IMR-90 (cell line): ENCODE measurements around the gene ASAP2. TPM values are rescaled to one million over a fixed set of nuclear protein-coding genes. Genes with fewer than 3 reads are reported as not detected.

Experiments used
- ATAC-seq: fragments of 200-7000 bp; cut with Tn5 transposase; 2 replicates; pipeline ENCODE4 v1.9.1; 2020; ENCODE audit warnings: low read depth, mild to moderate bottlenecking, moderate library complexity
- BruUV-seq: library from RNA; stranded (reverse); fragments of 400-500 nt; replicated peaks from 2 replicates; lab custom pipeline; 2021; lab: Mats Ljungman, UMichigan
- CTCF ChIA-PET: fragments of 300-600 bp; formaldehyde crosslinking; extraction: SDS; loops from one replicate; lab custom pipeline; 2021; ENCODE audit warnings: antibody characterized with exemption; lab: Yijun Ruan, JAX
- POLR2A ChIA-PET: fragments of 300-600 bp; sonication (Branson Sonifier 250); formaldehyde crosslinking; loops from one replicate; lab custom pipeline; 2022; ENCODE audit warnings: antibody characterized with exemption; ENCODE audit not compliant: unreplicated experiment; lab: Charles Lee
- DNase-seq: peaks from one replicate; pipeline ENCODE4 v3.0.0; 2013
- H2AFZ ChIP-seq: replicated peaks from 2 replicates; pipeline ENCODE3; 2013; ENCODE audit warnings: low read length, mild to moderate bottlenecking; ENCODE audit not compliant: poor library complexity
- H2AK5ac ChIP-seq: 2 replicates; pipeline ENCODE4 v1.6.1; 2013; ENCODE audit warnings: low read depth, low read length, inconsistent platforms
- H2AK9ac ChIP-seq: replicated peaks from 2 replicates; pipeline ENCODE3; 2013; ENCODE audit warnings: mild to moderate bottlenecking, low read depth, low read length, moderate library complexity; ENCODE audit not compliant: poor library complexity
- H2BK120ac ChIP-seq: 2 replicates; pipeline ENCODE4 v1.6.1; 2013; ENCODE audit warnings: low read depth, low read length, inconsistent platforms
- H2BK15ac ChIP-seq: 3 replicates; pipeline ENCODE4 v1.6.1; 2013; ENCODE audit warnings: low read depth, low read length, inconsistent platforms
- H2BK20ac ChIP-seq: 2 replicates; pipeline ENCODE4 v1.6.1; 2013; ENCODE audit warnings: low read depth, mild to moderate bottlenecking, inconsistent platforms, low read length, moderate library complexity
- H2BK5ac ChIP-seq: 2 replicates; pipeline ENCODE4 v1.6.1; 2013; ENCODE audit warnings: mild to moderate bottlenecking, low read depth, low read length, inconsistent platforms; ENCODE audit not compliant: poor library complexity, severe bottlenecking
- H3K14ac ChIP-seq: replicated peaks from 2 replicates; pipeline ENCODE4 v1.6.1; 2013; ENCODE audit warnings: low read depth, low read length, inconsistent platforms
- H3K18ac ChIP-seq: 2 replicates; pipeline ENCODE4 v1.6.1; 2013; ENCODE audit warnings: low read depth, low read length, control low read depth
- H3K23ac ChIP-seq: 2 replicates; pipeline ENCODE4 v1.6.1; 2013; ENCODE audit warnings: low read depth, low read length, inconsistent platforms
- H3K27ac ChIP-seq: 2 replicates; pipeline ENCODE4 v1.5.1; 2013; ENCODE audit warnings: mild to moderate bottlenecking, control low read depth, low read length; ENCODE audit not compliant: insufficient read depth
- H3K27me3 ChIP-seq: 2 replicates; pipeline ENCODE4 v1.6.1; 2013; ENCODE audit warnings: low read length; ENCODE audit not compliant: control insufficient read depth, insufficient read depth
- H3K36me3 ChIP-seq: 2 replicates; pipeline ENCODE4 v1.6.1; 2013; ENCODE audit warnings: low read length, mixed read lengths; ENCODE audit not compliant: control insufficient read depth, insufficient read depth
- H3K4ac ChIP-seq: 2 replicates; pipeline ENCODE4 v1.6.1; 2013; ENCODE audit warnings: low read depth, low read length, inconsistent platforms
- H3K4me1 ChIP-seq: 2 replicates; pipeline ENCODE4 v1.6.1; 2013; ENCODE audit warnings: low read length, mixed read lengths; ENCODE audit not compliant: control insufficient read depth, insufficient read depth
- H3K4me2 ChIP-seq: 2 replicates; pipeline ENCODE4 v1.6.1; 2013; ENCODE audit warnings: low read depth, mild to moderate bottlenecking, control low read depth, low read length, moderate library complexity
- H3K4me3 ChIP-seq: 2 replicates; pipeline ENCODE4 v1.5.1; 2013; ENCODE audit warnings: low read depth, mild to moderate bottlenecking, control low read depth, low read length, moderate library complexity; ENCODE audit not compliant: insufficient read depth
- H3K56ac ChIP-seq: 2 replicates; pipeline ENCODE4 v1.6.1; 2013; ENCODE audit warnings: low read length, inconsistent platforms; ENCODE audit not compliant: insufficient read depth; ENCODE audit errors: extremely low read depth
- H3K79me1 ChIP-seq, 2 experiments: 2 replicates each; pipeline ENCODE4 v1.6.1; 2013; ENCODE audit warnings: low read length in 2 of 2, inconsistent platforms in 1 of 2, low read depth in 1 of 2
- H3K9ac ChIP-seq: 2 replicates; pipeline ENCODE4 v1.6.1; 2013; ENCODE audit warnings: low read depth, low read length, control low read depth
- H3K9me1 ChIP-seq: 2 replicates; pipeline ENCODE4 v1.6.1; 2013; ENCODE audit warnings: low read length, inconsistent platforms; ENCODE audit not compliant: insufficient read depth
- H3K9me3 ChIP-seq: 2 replicates; pipeline ENCODE4 v1.6.1; 2013; ENCODE audit warnings: low read length; ENCODE audit not compliant: control insufficient read depth, insufficient read depth
- H4K20me1 ChIP-seq: 2 replicates; pipeline ENCODE4 v1.6.1; 2013; ENCODE audit warnings: low read length, inconsistent platforms; ENCODE audit not compliant: insufficient read depth
- H4K5ac ChIP-seq: 2 replicates; pipeline ENCODE4 v1.6.1; 2013; ENCODE audit warnings: mild to moderate bottlenecking, low read depth, low read length, control low read depth
- H4K8ac ChIP-seq, 2 experiments: 2 replicates each; pipeline ENCODE4 v1.6.1; 2013; ENCODE audit warnings: low read depth in 2 of 2, low read length in 2 of 2, control low read depth in 1 of 2, inconsistent platforms in 1 of 2
- H4K91ac ChIP-seq: 2 replicates; pipeline ENCODE4 v1.6.1; 2013; ENCODE audit warnings: low read depth, low read length, inconsistent platforms; ENCODE audit not compliant: insufficient read depth
- BHLHE40 ChIP-seq: fragments of 150-350 bp; IDR thresholded peaks from 2 replicates; pipeline ENCODE4 v1.6.1; 2016; ENCODE audit warnings: mild to moderate bottlenecking, low read depth, low read length
- CEBPB ChIP-seq: IDR thresholded peaks from 2 replicates; pipeline ENCODE4 v1.6.1; 2012; ENCODE audit warnings: low read depth, low read length, improper control_type of control experiment
- CHD1 ChIP-seq: IDR thresholded peaks from 2 replicates; pipeline ENCODE4 v1.6.1; 2012; ENCODE audit warnings: low read depth, low read length, improper control_type of control experiment
- CTCF ChIP-seq: conservative IDR thresholded peaks from 2 replicates; pipeline ENCODE4 v1.5.1; 2012; ENCODE audit warnings: mild to moderate bottlenecking, low read depth, low read length, improper control_type of control experiment
- ELK1 ChIP-seq: fragments of 150-350 bp; IDR thresholded peaks from 2 replicates; pipeline ENCODE4 v1.6.1; 2016; ENCODE audit warnings: low read depth, mild to moderate bottlenecking, low read length, moderate library complexity, borderline replicate concordance
- FOS ChIP-seq: fragments of 150-350 bp; IDR thresholded peaks from 2 replicates; pipeline ENCODE4 v1.6.1; 2016; ENCODE audit warnings: low read depth, low read length
- MAFK ChIP-seq: IDR thresholded peaks from 2 replicates; pipeline ENCODE4 v1.6.1; 2012; ENCODE audit warnings: low read depth, low read length, improper control_type of control experiment
- MAZ ChIP-seq: IDR thresholded peaks from 2 replicates; pipeline ENCODE4 v1.6.1; 2012; ENCODE audit warnings: low read depth, mild to moderate bottlenecking, low read length, improper control_type of control experiment, moderate library complexity, borderline replicate concordance
- MXI1 ChIP-seq: IDR thresholded peaks from 2 replicates; pipeline ENCODE4 v1.6.1; 2012; ENCODE audit warnings: low read depth, mild to moderate bottlenecking, low read length, moderate library complexity, borderline replicate concordance
- NFE2L2 ChIP-seq: fragments of 150-350 bp; IDR thresholded peaks from 2 replicates; pipeline ENCODE4 v1.6.1; 2016; ENCODE audit warnings: low read depth, mild to moderate bottlenecking, low read length
- POLR2A ChIP-seq: IDR thresholded peaks from 2 replicates; pipeline ENCODE4 v1.6.1; 2012; ENCODE audit warnings: mild to moderate bottlenecking, low read depth, low read length
- RAD21 ChIP-seq: IDR thresholded peaks from 2 replicates; pipeline ENCODE4 v1.6.1; 2012; ENCODE audit warnings: low read length, improper control_type of control experiment
- RCOR1 ChIP-seq: IDR thresholded peaks from 2 replicates; pipeline ENCODE4 v1.6.1; 2012; ENCODE audit warnings: mild to moderate bottlenecking, low read length, improper control_type of control experiment; ENCODE audit not compliant: insufficient replicate concordance
- RFX5 ChIP-seq: IDR thresholded peaks from 2 replicates; pipeline ENCODE4 v1.8.0; 2012; ENCODE audit warnings: low read depth, mild to moderate bottlenecking, low read length, moderate library complexity
- SMC3 ChIP-seq: fragments of 150-350 bp; IDR thresholded peaks from 2 replicates; pipeline ENCODE4 v1.6.1; 2016; ENCODE audit warnings: low read depth, mild to moderate bottlenecking, antibody characterized with exemption, low read length, moderate library complexity
- USF2 ChIP-seq: fragments of 150-350 bp; IDR thresholded peaks from 2 replicates; pipeline ENCODE4 v1.6.1; 2017; ENCODE audit warnings: mild to moderate bottlenecking, antibody characterized with exemption, low read length, low read depth
- WGBS, 2 experiments: methylation state at CpG; one replicate each; pipeline versions ENCODE4 v1.1.5 to v1.1.7; 2013; ENCODE audit warnings: missing lambda C conversion rate in 2 of 2; ENCODE audit not compliant: insufficient read length in 1 of 2; ENCODE audit errors: extremely low coverage in 2 of 2; 5-methylcytosine and 5-hydroxymethylcytosine counted together
- dilution Hi-C: fragments of 300-500 bp; cut with HindIII; formaldehyde crosslinking; loops from one replicate; pipeline ENCODE4 v1.14.3; 2018; ENCODE audit warnings: low sequenced_read_pairs; ENCODE audit not compliant: unreplicated experiment
- in situ Hi-C: fragments of 300-500 bp; cut with MboI; formaldehyde crosslinking; loops from 3 replicates; pipeline ENCODE4 v1.14.3; 2019; ENCODE audit warnings: low sequenced_read_pairs, inconsistent platforms, mixed read lengths
- intact Hi-C: fragments of 100-400 bp; cut with micrococcal nuclease; formaldehyde crosslinking; loops from 2 replicates; pipeline ENCODE4 v1.10.0; 2022
- polyA plus RNA-seq, 3 experiments: library from polyadenylated mRNA; depleted of rRNA; stranded (reverse); fragments of >200 nt; gene quantifications; 2 replicates each; pipeline ENCODE4 v1.2.3, GENCODE V29; 2012; ENCODE audit warnings: low replicate concordance in 1 of 3
- total RNA-seq: library from RNA; depleted of rRNA; stranded (reverse); fragments of >200 nt; gene quantifications from 2 replicates; pipeline ENCODE4 v1.2.3, GENCODE V29; 2012

ASAP2 gene
- total and polyA plus RNA-seq, 2 of the 4 experiments (the other 2 are of a cell fraction) = 19.7 to 28.1 TPM

- Histone ChIP-seq H3K79me1 (peaks cover 0 to 16% of the 10 kb centered on the region in 2 experiments; a peak in 2 of 4 replicates), H3K27ac (no peak overlapping the region), H4K91ac (no peak overlapping the region), H2BK20ac (no peak overlapping the region), H3K56ac (no peak overlapping the region), H3K4me1 (peaks cover 17% of the 10 kb centered on the region), H3K14ac (no peak overlapping the region), H3K9me3 (no peaks in the 10 kb centered on the region), H3K4ac (no peak overlapping the region), H4K20me1 (peaks cover 4% of the 10 kb centered on the region; the same call in 1 of the 2 replicates), H3K4me3 (no peak overlapping the region), H3K9ac (no peak overlapping the region), H2BK5ac (no peak overlapping the region), H2AFZ (no peak overlapping the region), H3K27me3 (no peaks in the 10 kb centered on the region), H3K36me3 (no peaks in the 10 kb centered on the region), H3K18ac (no peak overlapping the region), H2BK120ac (no peak overlapping the region), H3K23ac (no peak overlapping the region), H4K8ac (no peak overlapping the region), H3K4me2 (no peak overlapping the region), H3K9me1 (peaks cover 9% of the 10 kb centered on the region; the same call in 1 of the 2 replicates), H2AK5ac (no peak overlapping the region), H4K5ac (no peak overlapping the region), H2AK9ac (no peak overlapping the region), H2BK15ac (no peak overlapping the region)
- CTCF ChIA-PET = no interaction called here
- dilution Hi-C loops = no loop called here
- DNase-seq (no peak), ATAC-seq (no peak)
- intact Hi-C loops = no loop called here
- no peak for TF ChIP-seq MAFK
- no peak for TF ChIP-seq POLR2A
- TF ChIP-seq MAZ = no peak
- no peak for TF ChIP-seq SMC3
- no peak for TF ChIP-seq NFE2L2
- TF ChIP-seq RCOR1 = no peak
- TF ChIP-seq CHD1 = no peak
- no peak for TF ChIP-seq BHLHE40
- TF ChIP-seq FOS = no peak
- no peak for TF ChIP-seq CEBPB
- TF ChIP-seq RFX5 = no peak
- TF ChIP-seq MXI1 = no peak
- no peak for TF ChIP-seq ELK1
- no peak for TF ChIP-seq CTCF
- TF ChIP-seq RAD21 = no peak
- TF ChIP-seq USF2 = no peak
- in situ Hi-C loops = loop anchor here (10.0 kb wide), 1 partner anchor 132 kb away; no protein-coding TSS in a partner anchor
- WGBS, 2 experiments = 100% methylated on average over 1 of the region's 3 CpGs; no CpG with 5 or more reads in 1 of the 2 experiments
- POLR2A ChIA-PET = interaction anchor here (0.6 kb wide), 1 partner anchor 31 kb away, joined by 3 read pairs; no protein-coding TSS in a partner anchor
- BruUV-seq = no TSS peak
These were observed 3.6 kb upstream of the ASAP2 start for GRCh38 chr2:9203006-9203405.
